ENCODE results near the gene DRAM1.

Gene DRAM1

GRCh38 chr12:101902641-101903040 is 25.3 kb downstream of the DRAM1 start:
- Histone ChIP-seq H3K79me2 (ENCODE audit: low read length) (peaks cover 21% of the 10 kb centered on the region), H3K27ac (ENCODE audit: low read length) (no peak overlapping the region), H3K4me1 (ENCODE audit: low read length) (peaks cover 4% of the 10 kb centered on the region; the same call in 1 of the 2 replicates), H3K36me3 (replicated peaks; ENCODE audit: low read depth, low read length) (peaks cover 41% of the 10 kb centered on the region), H3K27me3 (ENCODE audit: low read depth, low read length) (no peaks in the 10 kb centered on the region), H3K4me2 (ENCODE audit: low read length) (no peak overlapping the region), H4K20me1 (ENCODE audit: insufficient read depth, low read length) (peaks cover 15% of the 10 kb centered on the region), H3K9me3 (ENCODE audit: insufficient read depth, low read length) (no peaks in the 10 kb centered on the region), H2AFZ (ENCODE audit: low read depth, low read length) (no peak overlapping the region), H3K4me3 (ENCODE audit: low read length) (no peak overlapping the region), H3K9ac (ENCODE audit: low read length) (no peak overlapping the region)
- TF ChIP-seq EZH2phosphoT487 (IDR thresholded peaks at IDR 0.05; ENCODE audit: low read depth) (no peak), CTCF (IDR thresholded peaks at IDR 0.05; ENCODE audit: low read depth, low read length) (no peak)

- Histone ChIP-seq H3K36me3 (replicated peaks; ENCODE audit: low read depth, low read length) (peaks cover 28% of the 10 kb centered on the region), H2AFZ (ENCODE audit: low read depth, low read length) (no peak overlapping the region), H3K79me2 (ENCODE audit: low read length) (peaks cover 13% of the 10 kb centered on the region), H3K4me1 (ENCODE audit: low read length) (peaks cover 35% of the 10 kb centered on the region), H3K9ac (ENCODE audit: low read length) (no peak overlapping the region), H3K27ac (ENCODE audit: low read length) (no peak overlapping the region), H3K9me3 (ENCODE audit: insufficient read depth, low read length) (no peaks in the 10 kb centered on the region), H4K20me1 (ENCODE audit: insufficient read depth, low read length) (peaks cover 4% of the 10 kb centered on the region), H3K4me3 (ENCODE audit: low read length) (no peak overlapping the region), H3K4me2 (ENCODE audit: low read length) (no peak overlapping the region), H3K27me3 (ENCODE audit: low read depth, low read length) (no peaks in the 10 kb centered on the region)
- TF ChIP-seq EZH2phosphoT487 (IDR thresholded peaks at IDR 0.05; ENCODE audit: low read depth): no peak
- no peak for TF ChIP-seq CTCF (IDR thresholded peaks at IDR 0.05; ENCODE audit: low read depth, low read length)
These were observed 28.8 kb downstream of the DRAM1 start for GRCh38 chr12:101906226-101906625.

- peaks cover 16% of the 10 kb centered on the region for H3K79me2 ChIP-seq (ENCODE audit: low read length)
- peaks cover 20% of the 10 kb centered on the region for H3K36me3 ChIP-seq (replicated peaks; ENCODE audit: low read depth, low read length)
- no peak overlapping the region; the same call in 1 of the 2 replicates for H3K9ac ChIP-seq (ENCODE audit: low read length)
- no peaks in the 10 kb centered on the region for H3K27me3 ChIP-seq (ENCODE audit: low read depth, low read length)
- H3K4me2 ChIP-seq (ENCODE audit: low read length): no peak overlapping the region
- no peak for TF ChIP-seq EZH2phosphoT487 (IDR thresholded peaks at IDR 0.05; ENCODE audit: low read depth)
- H3K27ac ChIP-seq (ENCODE audit: low read length): peak overlapping the region; percentile 95; the same call in 1 of the 2 replicates
- H3K4me1 ChIP-seq (ENCODE audit: low read length): peaks cover 38% of the 10 kb centered on the region
- H2AFZ ChIP-seq (ENCODE audit: low read depth, low read length): no peak overlapping the region
- no peaks in the 10 kb centered on the region for H4K20me1 ChIP-seq (ENCODE audit: insufficient read depth, low read length)
- H3K4me3 ChIP-seq (ENCODE audit: low read length): no peak overlapping the region
- H3K9me3 ChIP-seq (ENCODE audit: insufficient read depth, low read length): no peaks in the 10 kb centered on the region
These were observed 31.0 kb downstream of the DRAM1 start for GRCh38 chr12:101908395-101908794.

GRCh38 chr12:101909646-101910045 is 32.3 kb downstream of the DRAM1 start:
- no peaks in the 10 kb centered on the region for H3K27me3 ChIP-seq (ENCODE audit: low read depth, low read length)
- H3K79me2 ChIP-seq (ENCODE audit: low read length): peaks cover 15% of the 10 kb centered on the region
- peaks cover 22% of the 10 kb centered on the region for H3K36me3 ChIP-seq (replicated peaks; ENCODE audit: low read depth, low read length)
- H3K9me3 ChIP-seq (ENCODE audit: insufficient read depth, low read length): no peaks in the 10 kb centered on the region
- peak overlapping the region; percentile 76 for H3K9ac ChIP-seq (ENCODE audit: low read length)
- peak overlapping the region; percentile 95 for H3K27ac ChIP-seq (ENCODE audit: low read length)
- H4K20me1 ChIP-seq (ENCODE audit: insufficient read depth, low read length): no peaks in the 10 kb centered on the region
- peak overlapping the region; percentile 94 for H3K4me2 ChIP-seq (ENCODE audit: low read length)
- H2AFZ ChIP-seq (ENCODE audit: low read depth, low read length): no peak overlapping the region
- H3K4me3 ChIP-seq (ENCODE audit: low read length): peak overlapping the region; percentile 69
- H3K4me1 ChIP-seq (ENCODE audit: low read length): peaks cover 38% of the 10 kb centered on the region
- TF ChIP-seq EZH2phosphoT487 (IDR thresholded peaks at IDR 0.05; ENCODE audit: low read depth) (no peak), CTCF (IDR thresholded peaks at IDR 0.05; ENCODE audit: low read depth, low read length) (no peak)
